WTC11 (cell line): ENCODE results near the gene CHCHD1. TPM values are rescaled to one million over a fixed set of nuclear protein-coding genes. Genes with fewer than 3 reads are reported as not detected.

Experiments
- ATAC-seq: fragments of 200-7000 bp; cut with Tn5 transposase; 2 replicates; pipeline ENCODE4 v1.10.0; 2021; ENCODE audit warnings: mild to moderate bottlenecking, moderate library complexity
- CTCF ChIA-PET: fragments of 300-600 bp; sonication (Branson Sonifier 250); formaldehyde crosslinking; loops from one replicate; lab custom pipeline; 2021; ENCODE audit warnings: antibody characterized with exemption; lab: Charles Lee
- POLR2A ChIA-PET: fragments of 350-600 bp; sonication (Branson Sonifier 250); formaldehyde crosslinking; loops from one replicate; lab custom pipeline; 2021; ENCODE audit warnings: antibody characterized with exemption; lab: Charles Lee
- DNase-seq: peaks from one replicate; pipeline ENCODE4 v3.0.0; 2021; ENCODE audit warnings: low spot score
- H3K27ac Mint-ChIP-seq: 2 replicates; pipeline ENCODE4 v1.8.0; 2021; ENCODE audit warnings: mixed read lengths
- H3K27me3 Mint-ChIP-seq: 2 replicates; pipeline ENCODE4 v1.8.0; 2021; ENCODE audit warnings: low read depth, mild to moderate bottlenecking, moderate library complexity, mixed read lengths
- H3K36me3 Mint-ChIP-seq: 2 replicates; pipeline ENCODE4 v1.8.0; 2021; ENCODE audit warnings: mixed read lengths
- H3K4me1 Mint-ChIP-seq: 2 replicates; pipeline ENCODE4 v1.8.0; 2022; ENCODE audit warnings: mixed read lengths
- H3K4me3 Mint-ChIP-seq: 2 replicates; pipeline ENCODE4 v1.8.0; 2021; ENCODE audit warnings: mild to moderate bottlenecking, moderate library complexity, mixed read lengths
- H3K9me3 Mint-ChIP-seq: 2 replicates; pipeline ENCODE4 v1.8.0; 2021; ENCODE audit warnings: mixed read lengths
- ATF1 ChIP-seq: sonication (generic); formaldehyde crosslinking; IDR thresholded peaks from 2 replicates; pipeline ENCODE4 v1.8.1; 2023; ENCODE audit warnings: mild to moderate bottlenecking, moderate library complexity, missing genetic modification reagents
- ELF4 ChIP-seq: sonication (generic); formaldehyde crosslinking; IDR thresholded peaks from 2 replicates; pipeline ENCODE4 v1.8.1; 2022; ENCODE audit warnings: low read depth, mild to moderate bottlenecking, moderate library complexity, missing genetic modification reagents
- ESRRA ChIP-seq: sonication (generic); formaldehyde crosslinking; IDR thresholded peaks from 2 replicates; pipeline ENCODE4 v1.8.1; 2022; ENCODE audit warnings: mild to moderate bottlenecking, missing genetic modification reagents, borderline replicate concordance
- FOXJ3 ChIP-seq: sonication (generic); formaldehyde crosslinking; IDR thresholded peaks from 2 replicates; pipeline ENCODE4 v1.9.0; 2021; ENCODE audit warnings: missing genetic modification reagents, mild to moderate bottlenecking, borderline replicate concordance
- JAZF1 ChIP-seq: fragments of 250-450 bp; sonication (Bioruptor Pico); IDR thresholded peaks from 2 replicates; pipeline ENCODE4 v1.9.0; 2021; ENCODE audit warnings: moderate library complexity, mild to moderate bottlenecking, inconsistent platforms
- JUN ChIP-seq: sonication (generic); formaldehyde crosslinking; IDR thresholded peaks from 2 replicates; pipeline ENCODE4 v1.8.0; 2023; ENCODE audit warnings: mild to moderate bottlenecking, missing genetic modification reagents
- MXD4 ChIP-seq: fragments of 250-450 bp; sonication (Bioruptor Pico); IDR thresholded peaks from 2 replicates; pipeline ENCODE4 v1.8.0; 2021; ENCODE audit warnings: mild to moderate bottlenecking, moderate library complexity, borderline replicate concordance
- NFE2L1 ChIP-seq: sonication (generic); formaldehyde crosslinking; IDR thresholded peaks from 2 replicates; pipeline ENCODE4 v1.8.1; 2023; ENCODE audit warnings: missing genetic modification reagents
- NFYB ChIP-seq: sonication (generic); formaldehyde crosslinking; conservative IDR thresholded peaks from 2 replicates; pipeline ENCODE4 v1.8.0; 2022; ENCODE audit warnings: low read depth, missing genetic modification reagents
- NR1H2 ChIP-seq: sonication (generic); formaldehyde crosslinking; IDR thresholded peaks from 2 replicates; pipeline ENCODE4 v1.9.0; 2021; ENCODE audit warnings: mild to moderate bottlenecking, moderate library complexity, missing genetic modification reagents
- SOX15 ChIP-seq: fragments of 250-450 bp; sonication (Bioruptor Pico); IDR thresholded peaks from 2 replicates; pipeline ENCODE4 v1.9.0; 2021; ENCODE audit warnings: mild to moderate bottlenecking
- TEAD1 ChIP-seq: sonication (generic); formaldehyde crosslinking; IDR thresholded peaks from 2 replicates; pipeline ENCODE4 v1.8.0; 2022; ENCODE audit warnings: mild to moderate bottlenecking, missing genetic modification reagents
- ZBTB21 ChIP-seq: sonication (generic); formaldehyde crosslinking; IDR thresholded peaks from 2 replicates; pipeline ENCODE4 v1.8.1; 2023; ENCODE audit warnings: mild to moderate bottlenecking, missing genetic modification reagents, borderline replicate concordance
- ZNF121 ChIP-seq: sonication (generic); formaldehyde crosslinking; IDR thresholded peaks from 2 replicates; pipeline ENCODE4 v1.8.0; 2023; ENCODE audit warnings: missing genetic modification reagents
- ZNF219 ChIP-seq: sonication (generic); formaldehyde crosslinking; IDR thresholded peaks from 2 replicates; pipeline ENCODE4 v1.8.0; 2023; ENCODE audit warnings: missing genetic modification reagents, mild to moderate bottlenecking, borderline replicate concordance
- ZNF423 ChIP-seq: fragments of 250-450 bp; sonication (Bioruptor Pico); IDR thresholded peaks from 2 replicates; pipeline ENCODE4 v2.1.2; 2022; ENCODE audit warnings: mild to moderate bottlenecking, moderate library complexity
- total RNA-seq: library from RNA; stranded (reverse); gene quantifications from 3 replicates; pipeline ENCODE4 v1.2.3, GENCODE V29; 2021
- TF ChIP-seq, protein P1 (sequence below): sonication (generic); formaldehyde crosslinking; IDR thresholded peaks from 2 replicates; pipeline ENCODE4 v1.8.1; 2023; ENCODE audit warnings: mild to moderate bottlenecking, missing genetic modification reagents
- TF ChIP-seq, protein P2 (sequence below): sonication (generic); formaldehyde crosslinking; IDR thresholded peaks from 2 replicates; pipeline ENCODE4 v1.8.0; 2022; ENCODE audit warnings: mild to moderate bottlenecking, missing genetic modification reagents
- TF ChIP-seq, protein P3 (sequence below): sonication (generic); formaldehyde crosslinking; IDR thresholded peaks from 2 replicates; pipeline ENCODE4 v1.8.0; 2023; ENCODE audit warnings: missing genetic modification reagents
- TF ChIP-seq, protein P4 (sequence below): sonication (generic); formaldehyde crosslinking; conservative IDR thresholded peaks from 2 replicates; pipeline ENCODE4 v1.8.1; 2022; ENCODE audit warnings: mild to moderate bottlenecking, missing genetic modification reagents
- TF ChIP-seq, protein P5 (sequence below): fragments of 250-450 bp; sonication (Bioruptor Pico); IDR thresholded peaks from 2 replicates; pipeline ENCODE4 v1.9.0; 2021; ENCODE audit warnings: mild to moderate bottlenecking
- TF ChIP-seq, protein P6 (sequence below): sonication (generic); formaldehyde crosslinking; IDR thresholded peaks from 2 replicates; pipeline ENCODE4 v1.8.1; 2022; ENCODE audit warnings: mild to moderate bottlenecking, moderate library complexity, missing genetic modification reagents
- TF ChIP-seq, protein P7 (sequence below): sonication (generic); formaldehyde crosslinking; IDR thresholded peaks from 2 replicates; pipeline ENCODE4 v1.8.1; 2023; ENCODE audit warnings: mild to moderate bottlenecking, missing genetic modification reagents, moderate library complexity

The CHCHD1 gene
- total RNA-seq, 1 experiment from 2014 or later: 45.9 TPM

DNA sequence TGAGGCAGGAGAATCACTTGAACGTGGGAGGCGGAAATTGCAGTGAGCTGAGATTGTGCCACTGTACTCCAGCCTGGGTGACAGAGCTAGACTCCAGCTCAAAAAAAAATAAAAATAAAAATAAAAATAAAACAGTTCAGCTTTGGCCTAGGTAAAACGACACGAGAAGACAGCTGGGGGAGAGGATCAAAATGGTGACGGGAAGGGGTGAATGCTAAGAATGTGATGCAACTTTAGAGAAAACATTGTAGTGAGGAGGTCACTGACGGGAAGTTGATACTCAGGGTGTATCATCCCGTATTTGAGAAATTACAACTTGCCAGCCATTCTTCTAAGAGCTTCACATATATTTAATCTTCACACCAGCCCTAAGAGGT is 28.5 kb downstream of the CHCHD1 start (continued):
- TF ChIP-seq, protein P1, sequence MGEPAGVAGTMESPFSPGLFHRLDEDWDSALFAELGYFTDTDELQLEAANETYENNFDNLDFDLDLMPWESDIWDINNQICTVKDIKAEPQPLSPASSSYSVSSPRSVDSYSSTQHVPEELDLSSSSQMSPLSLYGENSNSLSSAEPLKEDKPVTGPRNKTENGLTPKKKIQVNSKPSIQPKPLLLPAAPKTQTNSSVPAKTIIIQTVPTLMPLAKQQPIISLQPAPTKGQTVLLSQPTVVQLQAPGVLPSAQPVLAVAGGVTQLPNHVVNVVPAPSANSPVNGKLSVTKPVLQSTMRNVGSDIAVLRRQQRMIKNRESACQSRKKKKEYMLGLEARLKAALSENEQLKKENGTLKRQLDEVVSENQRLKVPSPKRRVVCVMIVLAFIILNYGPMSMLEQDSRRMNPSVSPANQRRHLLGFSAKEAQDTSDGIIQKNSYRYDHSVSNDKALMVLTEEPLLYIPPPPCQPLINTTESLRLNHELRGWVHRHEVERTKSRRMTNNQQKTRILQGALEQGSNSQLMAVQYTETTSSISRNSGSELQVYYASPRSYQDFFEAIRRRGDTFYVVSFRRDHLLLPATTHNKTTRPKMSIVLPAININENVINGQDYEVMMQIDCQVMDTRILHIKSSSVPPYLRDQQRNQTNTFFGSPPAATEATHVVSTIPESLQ (CRISPR knock-in tag): no peak
- TF ChIP-seq MXD4 (CRISPR knock-in tag) (no peak), NFYB (CRISPR knock-in tag) (no peak)
- TF ChIP-seq, all 79 proteins: peak for 0

DNA sequence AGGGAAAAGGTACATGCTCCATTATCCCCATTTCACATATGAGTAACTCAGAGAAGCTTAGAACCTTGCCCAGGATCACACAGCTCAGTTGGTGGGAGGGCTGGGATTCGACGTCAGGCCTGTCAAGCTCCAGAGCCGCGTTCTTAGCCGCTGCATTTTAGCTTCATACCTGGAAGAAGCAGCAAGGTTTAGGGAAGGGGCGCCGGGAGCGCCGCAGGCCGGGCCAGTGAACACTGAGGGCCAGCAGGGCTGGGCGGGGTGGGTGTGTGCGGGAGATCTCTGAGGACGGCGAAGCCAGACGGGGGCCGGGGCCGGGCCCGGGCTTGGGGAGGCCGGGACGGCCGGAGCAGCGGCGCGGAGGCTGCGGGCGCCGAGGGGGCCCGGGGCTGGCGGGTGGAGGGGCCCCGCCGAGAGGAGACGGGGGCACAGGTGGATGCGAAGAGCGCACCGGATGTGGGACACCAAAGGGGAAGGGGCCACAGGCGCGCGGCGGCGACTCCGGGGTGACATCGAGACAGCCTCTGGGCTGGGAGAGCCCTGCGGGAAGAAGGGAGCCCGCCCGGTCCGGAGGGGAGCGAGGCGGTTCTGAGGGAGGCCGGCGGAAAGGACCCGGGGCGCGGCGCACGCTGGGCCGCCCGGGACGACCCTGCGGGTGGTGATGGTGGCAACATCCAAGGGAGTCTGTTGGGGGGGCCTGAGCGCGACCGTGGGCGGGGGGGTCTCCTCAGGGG is 29.1 kb downstream of the CHCHD1 start:
- H3K9me3 Mint-ChIP-seq: no peaks in the 10 kb centered on the region
- H3K27ac Mint-ChIP-seq: no peak overlapping the region
- peak; percentile 17 for ATAC-seq
- ChIA-PET POLR2A (no interaction called here), CTCF (interaction anchor here (1.0 to 2.5 kb wide), 5 partner anchors 9 to 69 kb away, joined by 3 to 7 read pairs (median 3); partner anchors contain the start of gene CHCHD1)
- H3K27me3 Mint-ChIP-seq: no peaks in the 10 kb centered on the region
- peak; percentile 63 for DNase-seq
- H3K4me3 Mint-ChIP-seq: peak overlapping the region; percentile 75
- peaks cover 20% of the 10 kb centered on the region for H3K36me3 Mint-ChIP-seq
- peaks cover 10% of the 10 kb centered on the region for H3K4me1 Mint-ChIP-seq
- no peak for TF ChIP-seq ZBTB21 (CRISPR knock-in tag)
- TF ChIP-seq ESRRA (CRISPR knock-in tag): no peak
- peak; percentile 60; the same call in 1 of the 2 replicates for TF ChIP-seq ZNF423
- no peak for TF ChIP-seq ATF1 (CRISPR knock-in tag)
- TF ChIP-seq, protein P2, sequence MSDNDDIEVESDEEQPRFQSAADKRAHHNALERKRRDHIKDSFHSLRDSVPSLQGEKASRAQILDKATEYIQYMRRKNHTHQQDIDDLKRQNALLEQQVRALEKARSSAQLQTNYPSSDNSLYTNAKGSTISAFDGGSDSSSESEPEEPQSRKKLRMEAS (CRISPR knock-in tag): no peak
- TF ChIP-seq JUN (CRISPR knock-in tag): no peak
- TF ChIP-seq, protein P3, sequence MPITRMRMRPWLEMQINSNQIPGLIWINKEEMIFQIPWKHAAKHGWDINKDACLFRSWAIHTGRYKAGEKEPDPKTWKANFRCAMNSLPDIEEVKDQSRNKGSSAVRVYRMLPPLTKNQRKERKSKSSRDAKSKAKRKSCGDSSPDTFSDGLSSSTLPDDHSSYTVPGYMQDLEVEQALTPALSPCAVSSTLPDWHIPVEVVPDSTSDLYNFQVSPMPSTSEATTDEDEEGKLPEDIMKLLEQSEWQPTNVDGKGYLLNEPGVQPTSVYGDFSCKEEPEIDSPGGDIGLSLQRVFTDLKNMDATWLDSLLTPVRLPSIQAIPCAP: peak; percentile 7; the same call in 1 of the 2 replicates
- no peak for TF ChIP-seq NFE2L1
- 0 out of 2 replicates have a peak, but pooled peaks have one; percentile 34 for TF ChIP-seq ZNF219

DNA sequence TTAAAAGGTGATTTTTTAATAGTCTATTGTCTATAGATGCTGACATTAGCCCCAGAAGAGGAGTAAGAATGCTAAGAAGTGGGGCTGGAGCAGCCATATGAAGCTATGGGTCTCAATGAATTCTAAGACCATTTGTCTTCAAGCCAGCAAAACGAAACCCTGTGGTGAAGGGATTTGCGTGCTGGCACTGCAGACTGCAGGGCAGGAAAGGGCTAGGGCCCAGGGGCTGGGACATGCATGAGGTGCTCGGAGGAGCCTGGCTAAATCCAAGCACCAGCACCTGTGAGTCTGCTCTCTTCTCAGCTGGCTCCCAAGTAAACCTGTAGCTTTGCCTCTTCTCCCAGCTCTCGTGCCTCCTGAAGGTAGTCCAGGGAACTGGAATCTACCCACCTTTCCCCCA is 30.8 kb downstream of the CHCHD1 start:
- peak; percentile 31 for DNase-seq
- TF ChIP-seq ESRRA (CRISPR knock-in tag) (no peak), SOX15 (CRISPR knock-in tag) (no peak), ZNF423 (no peak), TEAD1 (no peak), NFYB (CRISPR knock-in tag) (no peak), JAZF1 (no peak), ELF4 (CRISPR knock-in tag) (no peak), FOXJ3 (CRISPR knock-in tag) (no peak), NR1H2 (CRISPR knock-in tag) (no peak), ZNF121 (CRISPR knock-in tag) (no peak), NFE2L1 (no peak)
- TF ChIP-seq, protein P4, sequence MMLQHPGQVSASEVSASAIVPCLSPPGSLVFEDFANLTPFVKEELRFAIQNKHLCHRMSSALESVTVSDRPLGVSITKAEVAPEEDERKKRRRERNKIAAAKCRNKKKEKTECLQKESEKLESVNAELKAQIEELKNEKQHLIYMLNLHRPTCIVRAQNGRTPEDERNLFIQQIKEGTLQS (CRISPR knock-in tag): no peak
- TF ChIP-seq, protein P5, sequence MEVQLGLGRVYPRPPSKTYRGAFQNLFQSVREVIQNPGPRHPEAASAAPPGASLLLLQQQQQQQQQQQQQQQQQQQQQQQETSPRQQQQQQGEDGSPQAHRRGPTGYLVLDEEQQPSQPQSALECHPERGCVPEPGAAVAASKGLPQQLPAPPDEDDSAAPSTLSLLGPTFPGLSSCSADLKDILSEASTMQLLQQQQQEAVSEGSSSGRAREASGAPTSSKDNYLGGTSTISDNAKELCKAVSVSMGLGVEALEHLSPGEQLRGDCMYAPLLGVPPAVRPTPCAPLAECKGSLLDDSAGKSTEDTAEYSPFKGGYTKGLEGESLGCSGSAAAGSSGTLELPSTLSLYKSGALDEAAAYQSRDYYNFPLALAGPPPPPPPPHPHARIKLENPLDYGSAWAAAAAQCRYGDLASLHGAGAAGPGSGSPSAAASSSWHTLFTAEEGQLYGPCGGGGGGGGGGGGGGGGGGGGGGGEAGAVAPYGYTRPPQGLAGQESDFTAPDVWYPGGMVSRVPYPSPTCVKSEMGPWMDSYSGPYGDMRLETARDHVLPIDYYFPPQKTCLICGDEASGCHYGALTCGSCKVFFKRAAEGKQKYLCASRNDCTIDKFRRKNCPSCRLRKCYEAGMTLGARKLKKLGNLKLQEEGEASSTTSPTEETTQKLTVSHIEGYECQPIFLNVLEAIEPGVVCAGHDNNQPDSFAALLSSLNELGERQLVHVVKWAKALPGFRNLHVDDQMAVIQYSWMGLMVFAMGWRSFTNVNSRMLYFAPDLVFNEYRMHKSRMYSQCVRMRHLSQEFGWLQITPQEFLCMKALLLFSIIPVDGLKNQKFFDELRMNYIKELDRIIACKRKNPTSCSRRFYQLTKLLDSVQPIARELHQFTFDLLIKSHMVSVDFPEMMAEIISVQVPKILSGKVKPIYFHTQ (CRISPR knock-in tag): no peak
- TF ChIP-seq, protein P6, sequence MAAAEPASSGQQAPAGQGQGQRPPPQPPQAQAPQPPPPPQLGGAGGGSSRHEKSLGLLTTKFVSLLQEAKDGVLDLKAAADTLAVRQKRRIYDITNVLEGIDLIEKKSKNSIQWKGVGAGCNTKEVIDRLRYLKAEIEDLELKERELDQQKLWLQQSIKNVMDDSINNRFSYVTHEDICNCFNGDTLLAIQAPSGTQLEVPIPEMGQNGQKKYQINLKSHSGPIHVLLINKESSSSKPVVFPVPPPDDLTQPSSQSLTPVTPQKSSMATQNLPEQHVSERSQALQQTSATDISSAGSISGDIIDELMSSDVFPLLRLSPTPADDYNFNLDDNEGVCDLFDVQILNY: no peak
- TF ChIP-seq, protein P7, sequence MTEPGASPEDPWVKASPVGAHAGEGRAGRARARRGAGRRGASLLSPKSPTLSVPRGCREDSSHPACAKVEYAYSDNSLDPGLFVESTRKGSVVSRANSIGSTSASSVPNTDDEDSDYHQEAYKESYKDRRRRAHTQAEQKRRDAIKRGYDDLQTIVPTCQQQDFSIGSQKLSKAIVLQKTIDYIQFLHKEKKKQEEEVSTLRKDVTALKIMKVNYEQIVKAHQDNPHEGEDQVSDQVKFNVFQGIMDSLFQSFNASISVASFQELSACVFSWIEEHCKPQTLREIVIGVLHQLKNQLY (CRISPR knock-in tag): no peak

More for the DNA sequence above, 30.8 kb downstream of the CHCHD1 start:
- ATAC-seq: no peak
- Mint-ChIP-seq H3K36me3 (peaks cover 11% of the 10 kb centered on the region; the same call in 1 of the 2 replicates), H3K4me1 (peaks cover 10% of the 10 kb centered on the region), H3K27me3 (no peaks in the 10 kb centered on the region), H3K4me3 (peak overlapping the region; percentile 63), H3K9me3 (no peaks in the 10 kb centered on the region), H3K27ac (0 out of 2 replicates have a peak overlapping the region, but pooled peaks have one; percentile 22)
- ChIA-PET POLR2A (interaction anchor here (0.6 to 0.7 kb wide), 3 partner anchors 34 to 396 kb away, joined by 3 to 5 read pairs (median 3); no protein-coding TSS in a partner anchor), CTCF (interaction anchor here (1.3 to 4.0 kb wide), 2 partner anchors 67 to 128 kb away, joined by 3 to 15 read pairs; no protein-coding TSS in a partner anchor)
